Measurements from ENCODE around the gene TOLLIP.

DNA sequence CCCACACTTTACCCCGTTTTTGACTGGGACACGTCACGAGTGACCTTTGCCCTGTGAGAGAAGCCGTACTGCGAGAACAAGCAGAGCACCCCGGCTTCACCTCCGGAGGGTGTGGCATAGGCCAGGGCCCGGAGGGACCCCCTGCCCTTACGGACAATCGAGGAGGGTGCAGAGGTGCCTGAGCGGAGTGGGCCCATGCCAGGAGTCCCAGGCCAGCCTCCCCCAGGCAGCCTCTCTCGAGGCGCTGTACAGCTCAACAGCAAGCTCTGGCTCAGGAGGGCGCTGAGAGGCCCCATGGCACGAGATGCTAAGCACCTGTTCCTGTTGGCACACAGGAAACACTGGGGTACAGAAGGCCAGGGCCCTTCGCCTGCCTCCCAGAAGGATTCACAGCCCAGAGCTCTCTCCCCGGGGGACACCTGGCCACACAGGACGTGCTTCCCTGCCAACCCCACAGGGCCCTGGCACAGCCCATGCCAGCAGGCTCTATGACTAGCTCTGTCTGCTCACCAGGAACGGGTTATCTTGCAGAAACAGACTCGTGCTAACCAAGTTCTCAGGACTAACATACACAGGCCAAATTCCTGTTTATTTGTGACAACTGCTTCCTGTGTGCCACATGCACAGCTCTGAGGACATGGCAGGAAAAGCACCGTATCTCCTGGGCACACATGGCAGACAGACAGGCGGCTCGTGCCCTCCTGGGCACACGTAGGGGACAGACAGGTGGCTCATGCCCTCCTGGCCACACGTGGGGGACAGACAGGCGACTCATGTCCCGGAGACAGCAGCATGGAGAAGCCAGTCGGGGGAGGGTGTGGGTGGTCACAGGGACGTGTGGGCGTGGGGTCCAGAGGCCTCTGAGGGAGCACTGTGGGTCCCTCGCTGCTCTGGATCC is 11.6 kb downstream of the TOLLIP start:
- TF ChIP-seq CTCF (IDR thresholded peaks at IDR 0.05) (no peak), POLR2A (IDR thresholded peaks at IDR 0.05) (no peak)
